T-helper 2 cell (primary cell): ENCODE data around the gene SUGCT.
"Not testable (repeated sequence)": the region's sequence is repeated elsewhere in the genome, so short reads cannot be mapped to it uniquely, and the experiment has no call there.

ENCODE experiments used
- DNase-seq, 5 experiments: peaks; one replicate each; pipeline versions ENCODE4 v3.0.0 to v3.0.0-alpha.2; 2012 to 2022

The SUGCT gene

DNA sequence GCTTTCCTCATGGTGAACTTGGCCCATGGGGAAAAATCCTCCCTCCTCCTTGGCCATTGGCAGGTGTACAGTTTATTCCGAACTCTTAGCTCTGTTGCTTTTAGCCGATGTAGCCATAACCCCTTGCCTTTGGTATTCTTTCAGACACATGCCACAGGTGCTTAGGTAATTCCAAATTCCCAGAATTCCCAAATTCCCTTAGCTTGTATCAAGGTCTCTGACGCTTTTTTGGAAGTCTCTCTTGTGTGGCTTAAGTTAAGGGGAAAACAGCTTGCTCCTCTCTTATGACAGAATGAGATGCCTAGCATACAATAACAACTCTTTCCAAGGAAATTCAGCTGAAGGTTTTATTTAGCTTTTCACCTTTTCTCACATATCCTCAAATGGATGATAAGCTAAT, 68.0 kb downstream of the SUGCT start:
- no peak for DNase-seq

DNA sequence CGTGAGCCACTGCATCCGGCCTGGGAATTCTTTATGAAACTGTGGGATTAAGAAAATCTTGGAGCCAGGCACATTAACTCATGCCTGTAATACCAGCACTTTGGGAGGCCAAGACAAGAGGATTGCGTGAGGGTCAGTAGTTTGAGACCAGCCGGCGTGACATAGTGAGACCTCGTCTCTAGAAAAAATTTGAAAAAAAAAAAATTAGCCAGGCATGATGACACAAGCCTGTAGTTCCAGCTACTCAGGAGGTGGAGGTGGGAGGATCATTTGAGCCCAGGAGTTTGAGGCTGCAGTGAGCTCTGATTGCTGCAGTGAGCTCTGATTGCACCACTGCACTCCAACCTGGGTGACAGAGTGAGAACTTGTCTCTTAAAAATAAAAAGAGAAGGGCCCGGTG, 69.8 kb downstream of the SUGCT start:
- DNase-seq, result no peak

DNA sequence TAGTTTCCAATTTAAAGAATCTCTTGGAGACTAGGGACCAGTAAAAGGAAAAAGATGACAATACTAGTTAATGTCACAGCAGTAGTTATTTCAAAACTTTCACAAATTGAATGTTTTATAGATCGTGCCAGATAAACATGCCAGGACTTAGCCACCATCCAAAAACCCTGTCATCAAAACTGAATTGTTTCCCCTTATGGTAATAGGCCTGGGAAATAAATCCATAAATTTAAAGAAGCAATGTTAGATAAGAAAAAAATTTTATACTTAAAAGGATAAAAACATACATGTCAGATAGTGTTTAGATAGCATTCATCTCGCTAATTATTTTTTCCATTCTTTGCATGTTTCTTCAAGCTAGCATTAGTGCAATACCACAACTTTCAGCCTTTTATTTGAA, 71.2 kb downstream of the SUGCT start:
- DNase-seq, result no peak

DNA sequence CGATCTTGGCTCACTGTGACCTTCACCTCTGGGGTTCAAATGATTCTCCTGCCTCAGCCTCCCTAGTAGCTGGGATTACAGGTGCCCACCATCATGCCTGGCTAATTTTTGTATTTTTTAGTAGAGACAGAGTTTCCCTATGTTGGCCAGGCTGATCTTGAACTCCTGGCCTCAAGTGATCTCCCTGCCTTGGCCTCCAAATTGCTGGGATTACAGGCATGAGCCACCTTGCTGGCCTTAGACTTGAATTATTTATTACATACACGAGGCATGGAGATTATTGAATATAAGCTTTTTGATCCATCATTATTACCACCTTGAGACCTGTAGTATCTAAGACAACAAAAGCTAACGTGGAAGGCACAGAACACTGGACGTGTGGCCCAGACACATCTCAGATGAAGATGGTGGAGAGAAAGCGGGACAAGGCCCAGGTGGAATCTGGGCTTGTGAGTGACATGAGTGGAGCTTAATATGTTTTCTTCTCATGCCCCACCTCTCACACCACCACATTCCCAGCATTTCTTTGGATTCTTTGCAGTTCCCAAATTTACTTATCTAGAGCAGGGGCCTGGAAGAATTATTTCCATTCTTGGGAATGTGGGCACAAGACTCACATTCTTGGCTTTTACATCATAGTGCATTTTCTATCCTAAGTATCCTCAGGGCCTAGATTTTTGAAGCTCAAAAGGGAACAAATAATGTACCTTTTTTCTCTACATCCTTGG, 76.6 kb downstream of the SUGCT start:
- DNase-seq, result no peak

DNA sequence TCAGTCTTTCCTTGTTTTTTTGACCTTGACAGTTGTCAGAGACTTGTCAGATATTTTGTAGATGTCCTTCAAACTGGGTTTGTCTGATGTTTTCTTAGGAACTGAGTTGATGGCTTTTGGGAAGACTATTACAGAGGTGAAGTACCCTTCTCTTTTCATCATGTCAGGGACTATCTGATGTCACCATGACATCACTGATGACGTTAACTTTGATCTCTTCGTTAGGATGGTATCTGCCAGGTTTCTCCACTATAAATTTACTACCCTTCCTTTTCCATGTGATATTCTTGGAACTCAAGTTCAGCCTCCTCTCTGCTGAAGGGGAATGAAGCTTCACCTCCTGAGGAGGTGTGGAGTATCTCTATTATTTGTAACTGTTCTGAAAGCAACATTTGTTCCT, 78.5 kb downstream of the SUGCT start:
- no peak for DNase-seq

DNA sequence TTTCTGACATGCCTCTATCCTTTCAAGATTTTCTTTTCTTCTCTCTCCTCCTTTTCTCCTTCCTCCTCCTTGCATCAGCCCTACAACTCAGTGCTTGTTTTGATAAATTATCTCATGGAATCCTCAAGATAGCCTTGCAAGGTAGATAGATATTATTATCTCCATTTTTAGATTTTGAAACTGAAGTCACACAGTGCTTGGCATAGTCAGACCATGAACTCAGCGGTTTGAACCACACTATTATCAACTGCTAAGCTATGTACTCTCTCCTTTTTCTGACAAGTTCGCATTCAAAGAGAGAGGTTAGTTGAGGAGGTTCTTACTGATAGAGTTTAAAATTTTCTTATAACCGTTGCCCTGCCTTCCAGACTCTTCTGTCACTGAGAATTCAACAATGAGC, 79.1 kb downstream of the SUGCT start:
- no peak for DNase-seq

DNA sequence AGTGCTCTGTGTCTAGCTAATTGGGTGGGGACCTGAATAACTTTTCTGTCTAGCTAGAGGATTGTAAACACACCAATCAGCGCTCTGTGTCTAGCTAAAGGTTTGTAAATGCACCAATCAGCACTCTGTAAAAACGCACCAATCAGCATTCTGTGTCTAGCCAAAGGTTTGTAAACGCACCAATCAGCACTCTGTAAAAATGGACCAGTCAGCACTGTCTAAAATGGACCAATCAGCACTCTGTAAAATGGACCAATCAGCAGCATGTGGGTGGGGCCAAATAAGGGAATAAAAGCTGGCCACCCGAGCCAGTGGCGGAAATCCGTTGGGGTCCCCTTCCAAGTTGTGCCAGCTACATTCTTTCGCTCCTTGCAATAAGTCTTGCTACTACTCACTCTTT, 83.8 kb downstream of the SUGCT start:
- DNase-seq, result not testable (repeated sequence)

DNA sequence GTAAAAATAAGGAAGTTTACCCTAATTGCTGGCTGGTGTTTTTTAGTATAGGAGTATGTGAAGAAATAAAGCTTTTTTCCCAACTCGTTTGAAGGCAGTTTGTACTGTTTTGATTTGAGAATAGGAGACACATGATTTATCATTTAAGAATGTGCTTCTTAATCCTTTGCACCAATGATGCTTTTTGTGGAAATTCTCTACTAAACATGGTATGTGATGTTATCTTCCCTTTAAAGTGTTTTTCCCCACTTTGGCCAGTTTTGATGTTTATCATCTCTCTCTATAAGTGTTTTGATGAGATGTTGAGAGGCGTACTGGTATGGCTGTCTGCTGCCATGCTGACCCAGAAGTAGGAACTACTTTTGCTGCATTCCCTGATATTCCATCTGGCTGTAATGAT, 85.1 kb downstream of the SUGCT start:
- no peak for DNase-seq

DNA sequence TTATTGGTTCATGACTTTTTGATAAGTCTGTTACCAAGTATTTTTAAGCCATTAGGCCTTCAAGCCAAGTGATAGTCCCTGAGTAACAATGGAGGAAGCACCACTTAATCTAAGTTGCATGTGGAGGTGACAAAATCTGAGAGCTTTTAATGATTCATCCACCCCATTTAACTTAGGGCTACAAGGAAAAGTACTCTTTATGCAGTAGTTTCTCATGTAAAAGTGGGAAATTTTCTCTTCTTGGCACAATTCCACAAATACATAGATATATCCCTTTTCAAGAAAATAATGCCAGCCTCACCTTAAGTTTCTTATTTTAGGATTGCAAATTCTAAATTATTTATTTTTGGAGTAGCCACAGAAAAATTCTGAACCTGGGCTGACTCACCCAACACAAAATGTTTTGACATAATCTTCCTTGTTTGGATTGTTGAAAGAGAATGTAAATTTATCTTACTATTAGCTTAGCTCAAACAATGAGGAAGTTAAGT, 85.7 kb downstream of the SUGCT start:
- DNase-seq, result no peak

DNA sequence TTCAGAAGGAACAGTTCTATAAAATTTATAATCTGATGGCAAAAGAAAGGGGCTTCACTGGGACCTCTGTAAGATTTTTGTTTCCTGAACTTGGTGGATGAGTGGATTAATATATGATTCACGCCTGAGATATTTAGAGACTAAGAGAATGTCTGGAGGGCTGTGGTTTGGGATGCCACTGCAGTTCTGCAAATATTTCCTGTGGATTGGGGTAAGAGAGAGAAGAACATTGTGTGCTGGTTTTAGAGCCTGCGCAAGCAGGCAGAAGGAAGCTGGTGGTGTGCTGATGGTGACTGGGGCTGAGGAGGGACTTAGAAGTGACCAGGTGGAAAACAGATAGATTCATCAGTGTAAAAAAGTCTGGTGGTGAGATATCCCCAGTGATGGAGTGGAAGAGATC, 87.0 kb downstream of the SUGCT start:
- DNase-seq, result no peak

DNA sequence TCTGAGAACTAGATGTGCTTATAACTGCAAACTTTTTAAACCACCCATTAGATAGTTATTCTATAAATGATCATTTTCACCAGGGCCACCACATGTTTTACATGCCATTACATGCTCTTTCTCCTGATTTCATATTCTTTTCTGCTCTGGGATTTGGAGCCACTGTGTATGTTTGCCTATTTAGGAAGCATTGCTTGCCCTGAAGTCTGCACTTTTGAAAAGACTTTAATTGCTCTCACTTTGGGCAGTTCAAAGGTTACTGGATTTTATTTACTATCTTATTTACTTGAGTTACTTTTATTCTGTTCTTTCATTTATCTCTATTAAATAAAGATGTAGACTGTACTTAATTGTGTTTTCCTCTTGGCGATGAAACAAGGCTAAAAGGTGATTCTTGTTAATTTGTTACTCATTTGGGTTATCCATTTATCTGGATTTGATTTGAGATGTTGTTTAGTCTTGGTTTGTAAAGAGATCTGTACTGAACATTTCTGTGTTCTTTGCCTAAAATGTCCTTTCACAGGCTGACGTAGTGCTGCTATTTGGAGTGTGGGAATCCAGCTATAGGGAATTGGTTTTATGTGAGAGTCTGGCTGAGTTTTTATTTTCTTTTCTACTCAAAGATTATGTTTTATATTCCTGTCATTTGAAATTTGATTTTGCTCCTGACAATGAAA, 88.8 kb downstream of the SUGCT start:
- DNase-seq, result no peak

DNA sequence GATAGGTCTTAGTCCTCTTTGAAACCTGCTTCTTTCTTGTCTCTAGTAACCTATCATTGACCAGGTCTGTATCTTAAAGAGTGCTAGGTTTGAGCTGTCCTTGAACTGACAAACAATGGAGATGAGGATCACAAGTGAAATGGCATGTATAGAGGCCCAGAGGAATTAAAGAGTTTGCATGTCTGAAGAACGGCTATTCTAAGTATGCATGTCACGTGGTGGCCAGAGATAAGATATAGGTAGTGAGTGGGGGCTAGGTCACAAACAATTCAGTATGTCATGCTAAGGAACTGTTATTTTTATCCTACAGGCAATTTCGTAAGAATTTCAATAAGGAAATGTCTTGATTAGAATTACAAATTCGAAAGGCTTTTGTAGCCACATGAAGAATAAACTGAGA, 95.3 kb downstream of the SUGCT start:
- DNase-seq, result no peak

DNA sequence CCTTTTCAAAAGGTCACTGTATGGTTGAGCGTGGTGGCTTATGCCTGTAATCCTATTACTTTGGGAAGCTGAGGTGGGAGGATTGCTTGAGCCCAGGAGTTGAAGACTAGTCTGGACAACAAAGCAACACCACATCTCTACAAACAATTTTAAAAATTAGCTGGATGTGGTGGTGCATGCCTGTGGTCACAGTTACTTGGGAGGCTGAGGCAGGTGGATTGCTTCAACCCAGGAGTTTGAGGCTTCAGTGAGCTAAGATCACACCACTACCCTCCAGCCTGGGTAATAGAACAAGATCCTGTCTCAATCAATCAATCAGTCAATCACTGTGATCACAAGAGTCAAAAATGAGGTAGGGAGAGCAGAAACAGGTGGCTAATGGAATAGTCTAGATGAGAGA, 97.0 kb downstream of the SUGCT start:
- no peak for DNase-seq

DNA sequence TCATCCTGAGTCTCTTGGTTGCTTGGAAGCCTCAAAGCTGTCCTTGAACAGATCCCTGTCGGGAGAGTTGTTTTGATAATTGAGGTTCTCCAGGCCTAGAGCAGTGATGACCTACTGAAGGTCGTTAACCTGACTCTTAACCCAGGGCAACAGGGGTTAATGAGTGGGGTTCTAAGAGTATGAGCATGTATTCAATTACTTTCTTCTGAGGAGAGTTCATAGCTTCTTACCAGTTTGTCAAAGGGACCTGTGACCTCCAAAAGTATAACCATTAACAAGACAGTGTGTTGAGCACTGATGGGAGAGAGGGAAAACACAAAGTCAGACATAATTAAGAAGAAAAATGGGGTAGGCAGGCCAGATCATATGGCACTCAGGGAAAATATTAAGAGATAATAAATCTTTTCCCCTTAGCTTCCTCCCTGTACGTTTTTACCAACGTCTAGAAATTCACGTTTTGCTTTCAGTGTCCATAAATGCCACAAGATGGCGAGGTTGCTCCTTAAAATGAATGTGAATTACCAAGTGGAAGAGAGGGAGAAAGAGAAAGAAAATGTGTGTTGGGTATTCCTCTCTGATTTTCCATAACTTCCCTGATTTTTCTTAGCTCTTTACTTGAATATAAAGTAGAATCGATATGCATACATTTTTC, 97.6 kb downstream of the SUGCT start:
- DNase-seq, result peak in 1 of 5 experiments; percentile 24

DNA sequence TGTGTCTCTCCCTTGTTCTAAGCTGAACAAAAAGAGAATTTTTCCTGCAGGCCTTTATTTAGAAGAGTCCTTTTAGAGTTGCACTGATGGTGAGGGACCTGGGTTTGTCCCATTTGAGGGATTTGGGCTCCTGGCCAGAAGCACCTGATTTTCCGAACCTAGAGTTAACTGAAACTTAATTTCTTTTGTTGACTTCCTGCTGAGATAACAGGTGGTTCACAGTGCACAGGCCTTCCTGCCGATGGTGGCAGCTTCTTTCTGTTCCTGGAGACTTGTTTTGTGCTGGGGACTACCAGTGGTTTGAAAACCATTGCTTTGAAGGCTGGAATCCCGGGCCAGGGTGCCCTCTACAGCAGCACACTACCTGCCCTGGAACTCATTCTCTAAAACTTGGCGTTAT, 99.2 kb downstream of the SUGCT start:
- DNase-seq, result peak in 1 of 5 experiments; percentile 14

DNA sequence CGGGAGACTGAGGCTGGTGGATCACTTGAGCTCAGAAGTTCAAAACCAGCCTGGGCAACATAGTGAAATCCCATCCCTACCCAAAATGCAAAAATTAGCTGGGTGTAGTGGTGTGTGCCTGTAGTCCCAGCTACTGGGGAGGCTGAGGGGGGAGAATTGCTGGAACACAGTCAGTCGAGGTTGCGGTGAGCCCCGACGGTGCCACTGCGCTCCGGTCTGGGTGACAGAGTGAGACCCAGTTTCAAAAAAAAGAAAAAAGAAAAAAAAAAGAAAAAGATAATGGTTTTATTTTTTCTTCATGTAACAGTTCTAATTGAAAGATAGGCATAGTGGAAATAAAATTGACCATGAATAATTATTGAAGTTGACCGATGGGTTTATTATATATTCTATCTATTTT, 99.9 kb downstream of the SUGCT start:
- no peak for DNase-seq

DNA sequence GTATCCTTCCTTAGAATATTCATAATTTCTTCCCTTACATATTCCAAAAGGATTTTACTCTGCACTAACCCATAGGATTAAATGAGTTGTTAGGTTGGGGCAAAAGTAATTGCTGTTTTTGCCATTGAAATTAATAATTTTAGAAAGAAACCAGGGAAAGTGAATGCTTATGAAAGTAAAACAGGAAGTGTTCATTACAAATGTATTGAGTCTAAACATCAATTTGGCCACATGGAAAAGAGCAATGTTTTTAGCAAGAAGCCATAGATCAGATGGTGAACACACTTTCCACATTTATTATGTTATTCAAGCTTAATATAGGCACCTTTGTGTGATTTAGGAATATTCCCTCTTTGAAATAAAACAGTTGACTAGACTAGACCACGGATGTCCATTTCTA, 102.9 kb downstream of the SUGCT start:
- no peak for DNase-seq

DNA sequence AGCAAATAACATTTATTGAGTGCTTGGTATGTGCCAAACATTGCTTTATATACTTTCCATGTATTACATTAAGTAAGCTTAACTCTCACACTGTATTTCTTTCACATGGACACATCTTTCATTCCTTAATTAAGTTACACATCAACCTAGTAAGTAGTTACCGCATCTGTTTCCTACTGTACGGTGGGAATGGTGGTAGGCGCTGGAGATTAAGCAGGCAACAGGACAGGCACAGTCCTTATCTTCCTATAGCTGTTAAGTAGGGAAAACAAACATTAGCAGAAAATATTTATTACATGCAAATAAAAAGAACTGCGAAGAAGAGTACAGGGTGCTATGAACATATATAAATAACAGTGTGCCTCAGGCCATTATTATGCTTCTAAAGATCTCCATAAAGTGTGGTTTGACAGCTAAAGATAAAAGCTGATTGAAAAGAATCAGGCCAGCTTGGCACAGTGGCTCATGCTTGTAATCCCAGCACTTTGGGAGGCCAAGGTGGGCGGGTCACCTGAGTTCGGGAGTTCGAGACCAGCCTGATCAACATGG, 105.0 kb downstream of the SUGCT start:
- DNase-seq, result no peak

DNA sequence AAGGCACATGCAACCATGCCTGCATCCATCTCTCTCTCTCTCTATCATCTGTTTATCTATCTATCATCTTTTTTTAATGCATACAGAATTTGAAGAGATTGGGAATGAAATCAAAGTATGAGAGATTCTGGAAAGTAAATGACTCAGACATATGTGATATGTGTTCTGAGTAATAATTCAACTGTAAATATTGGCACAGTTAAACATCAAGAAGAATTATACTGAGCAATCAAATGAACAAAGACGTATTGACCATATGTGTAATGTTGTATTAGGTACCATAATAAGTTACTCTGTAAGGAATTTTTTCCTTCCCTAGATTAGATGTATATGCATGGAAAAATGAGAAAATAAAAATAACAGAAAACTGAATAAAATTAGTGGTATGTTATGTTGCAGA, 108.3 kb downstream of the SUGCT start:
- DNase-seq, result no peak

DNA sequence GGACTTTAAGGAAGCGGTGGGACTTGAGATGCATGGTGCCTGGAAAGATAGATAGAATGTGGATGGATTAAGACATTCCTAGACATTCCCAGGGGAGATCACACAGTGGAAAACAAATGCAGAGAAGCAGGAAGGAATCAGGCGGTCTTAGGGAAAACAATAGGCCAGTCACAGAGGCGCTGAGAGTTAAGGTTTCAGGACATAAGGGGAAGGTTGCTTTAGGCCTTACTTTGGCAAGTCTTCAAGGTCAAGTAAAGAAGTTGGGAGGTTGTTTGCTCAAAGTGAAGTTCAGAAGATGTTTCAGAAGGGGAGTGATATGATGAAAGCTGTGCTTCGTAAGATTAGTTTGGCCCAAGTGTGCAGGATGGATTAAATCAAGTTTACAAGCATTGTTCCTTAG, 109.4 kb downstream of the SUGCT start:
- no peak for DNase-seq

DNA sequence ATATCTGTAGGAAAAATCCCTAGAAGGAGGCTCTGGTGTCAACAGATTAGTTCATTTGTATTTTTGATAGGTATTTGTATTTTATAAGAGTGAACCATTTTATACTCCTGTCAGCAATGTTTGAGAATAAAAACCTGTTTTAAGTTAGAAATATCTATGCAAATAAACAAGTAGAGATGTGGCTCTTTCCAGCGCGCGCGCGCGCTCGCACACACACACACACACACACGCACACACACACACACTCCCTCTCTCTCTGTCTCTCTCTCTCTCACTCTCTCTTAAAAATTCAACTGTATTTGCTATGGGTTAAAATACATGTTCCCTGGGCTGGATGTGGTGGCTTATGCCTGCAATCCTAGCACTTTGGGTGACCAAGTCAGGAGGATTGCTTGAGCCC, 113.9 kb downstream of the SUGCT start:
- DNase-seq, result no peak

DNA sequence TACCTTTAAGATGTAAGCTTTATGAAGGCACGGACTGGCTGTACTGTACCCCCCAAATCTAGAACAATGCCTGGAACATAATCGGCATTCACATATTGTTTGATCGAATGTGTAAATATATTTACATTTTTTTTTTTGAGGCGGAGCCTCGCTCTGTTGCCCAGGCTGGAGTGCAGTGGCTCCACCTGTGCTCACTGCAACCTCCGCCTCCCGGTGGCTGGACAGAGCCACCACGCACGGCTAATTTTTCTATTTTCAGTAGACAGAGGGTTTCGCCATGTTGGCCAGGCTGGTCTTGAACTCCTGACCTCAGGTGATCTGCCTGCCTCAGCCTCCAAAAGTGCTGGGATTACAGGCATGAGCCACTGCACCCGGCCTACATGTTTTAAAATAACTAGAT, 118.6 kb downstream of the SUGCT start:
- DNase-seq, result not testable (repeated sequence)

DNA sequence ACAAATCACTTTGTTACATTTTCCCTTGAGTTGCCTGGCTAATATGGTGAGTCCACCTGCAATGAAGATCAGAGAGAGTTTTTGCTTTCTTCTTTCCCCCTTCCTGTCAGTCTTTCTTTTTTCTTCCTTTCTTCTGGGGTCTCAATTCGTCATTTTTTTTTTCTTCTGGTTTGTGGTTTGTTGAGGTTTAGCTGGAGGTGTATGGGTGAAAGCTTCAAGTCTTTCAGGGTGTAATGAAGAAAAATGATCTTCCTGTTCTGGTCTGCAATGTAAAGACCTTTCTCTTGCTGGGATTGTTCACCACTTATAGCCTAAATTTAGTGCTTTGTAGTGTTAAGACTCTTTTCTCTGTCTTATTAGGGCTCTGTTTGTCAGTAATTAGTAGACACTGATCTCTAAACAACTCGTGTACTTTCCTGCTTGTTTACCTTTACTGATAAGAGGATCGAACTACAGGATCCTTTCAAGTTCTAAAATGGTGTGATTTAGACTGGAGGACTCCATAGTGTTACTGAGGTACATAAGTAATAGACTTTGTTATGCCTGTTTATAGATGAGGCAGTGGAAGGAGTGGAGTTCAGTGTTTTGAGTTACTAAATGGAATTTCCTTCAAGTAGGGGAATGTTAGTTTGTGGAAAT, 129.1 kb downstream of the SUGCT start:
- DNase-seq, result no peak
